ENCODE measurements around the gene CDK17. TPM values are rescaled to one million over a fixed set of nuclear protein-coding genes. Genes with fewer than 3 reads are reported as not detected.

The CDK17 gene
- total RNA-seq = 10 to 100 TPM; 34.8 to 36.9 TPM

GRCh38 chr12:96399919-96400630, at the start of gene CDK17:
CDK17 (minus strand) TSS chr12:96400439; CDS start chr12:96334836, 65,603 bp downstream.

Other genes with a start within 250 kb of the CDK17 start
- gene ELK3, start 206.1 kb downstream of the CDK17 start, total RNA-seq = 10 to 100 TPM; 33.1 to 33.8 TPM
- under 1 TPM; 0.10 to 0.29 TPM for gene CFAP54, start 89.1 kb upstream of the CDK17 start, total RNA-seq